GM12878 (cell line): ENCODE measurements around the gene MARF1.

Source experiments
- CEBPB ChIP-seq, 2 experiments: fragments of 150-350 bp in 1 of 2; IDR thresholded peaks; 2 replicates each; pipeline ENCODE4 v1.6.1; 2012 to 2014; ENCODE audit warnings: low read depth in 2 of 2, low read length in 2 of 2, borderline replicate concordance in 1 of 2, inconsistent platforms in 1 of 2
- EP300 ChIP-seq, 2 experiments: fragments of 150-350 bp in 1 of 2; IDR thresholded peaks; 2 replicates each; pipeline ENCODE4 v1.6.1; 2011 to 2012; ENCODE audit warnings: low read depth in 2 of 2, low read length in 2 of 2, borderline replicate concordance in 1 of 2, improper control_type of control experiment in 1 of 2, inconsistent platforms in 1 of 2; ENCODE audit not compliant: control insufficient read depth in 1 of 2
- KAT2A ChIP-seq: conservative IDR thresholded peaks from 2 replicates; pipeline ENCODE4 v1.6.1; 2011; ENCODE audit warnings: low read depth, low read length; ENCODE audit not compliant: control insufficient read depth
- NRF1 ChIP-seq: conservative IDR thresholded peaks from 2 replicates; pipeline ENCODE4 v1.6.1; 2011; ENCODE audit warnings: mild to moderate bottlenecking, low read depth, low read length, improper control_type of control experiment
- POLR2A ChIP-seq: IDR thresholded peaks from 2 replicates; pipeline ENCODE4 v1.6.1; 2011; ENCODE audit warnings: low read depth, mild to moderate bottlenecking, low read length
- RCOR1 ChIP-seq: conservative IDR thresholded peaks from 2 replicates; pipeline ENCODE4 v1.6.1; 2012; ENCODE audit warnings: low read depth, low read length, improper control_type of control experiment
- SREBF1 ChIP-seq: IDR thresholded peaks from 2 replicates; pipeline ENCODE4 v1.6.1; 2012; ENCODE audit warnings: mild to moderate bottlenecking, low read length
- TF ChIP-seq, protein P1 (sequence below), 3 experiments: IDR thresholded peaks in 2 of 3; conservative IDR thresholded peaks in 1 of 3; 2 replicates each; pipeline ENCODE4 v1.5.1; 2011; ENCODE audit warnings: low read depth in 3 of 3, low read length in 3 of 3, mild to moderate bottlenecking in 3 of 3, control low read depth in 2 of 3, moderate library complexity in 2 of 3, inconsistent platforms in 1 of 3, mixed read lengths in 1 of 3; ENCODE audit not compliant: control insufficient read depth in 2 of 3, insufficient read depth in 1 of 3; ENCODE audit errors: extremely low read depth in 1 of 3
- TF ChIP-seq, protein P2 (sequence below): IDR thresholded peaks from 2 replicates; pipeline ENCODE4 v1.6.1; 2012; ENCODE audit warnings: low read depth, low read length, improper control_type of control experiment
- TF ChIP-seq, protein P3 (sequence below): fragments of 450-650 bp; formaldehyde crosslinking; IDR thresholded peaks from 2 replicates; pipeline ENCODE4 v1.4.0; 2022; ENCODE audit warnings: mild to moderate bottlenecking, moderate library complexity

- TF ChIP-seq KAT2A (no peak), SREBF1 (no peak), EP300 (IDR thresholded peaks at IDR 0.05; ENCODE audit: borderline replicate concordance in 1 of 2, control insufficient read depth in 1 of 2, low read depth in 2 of 2, low read length in 2 of 2) (no peak), POLR2A (no peak), CEBPB (IDR thresholded peaks at IDR 0.05; ENCODE audit: borderline replicate concordance in 1 of 2, low read depth in 2 of 2, low read length in 2 of 2) (no peak), NRF1 (no peak), RCOR1 (no peak)
- TF ChIP-seq, protein P1, sequence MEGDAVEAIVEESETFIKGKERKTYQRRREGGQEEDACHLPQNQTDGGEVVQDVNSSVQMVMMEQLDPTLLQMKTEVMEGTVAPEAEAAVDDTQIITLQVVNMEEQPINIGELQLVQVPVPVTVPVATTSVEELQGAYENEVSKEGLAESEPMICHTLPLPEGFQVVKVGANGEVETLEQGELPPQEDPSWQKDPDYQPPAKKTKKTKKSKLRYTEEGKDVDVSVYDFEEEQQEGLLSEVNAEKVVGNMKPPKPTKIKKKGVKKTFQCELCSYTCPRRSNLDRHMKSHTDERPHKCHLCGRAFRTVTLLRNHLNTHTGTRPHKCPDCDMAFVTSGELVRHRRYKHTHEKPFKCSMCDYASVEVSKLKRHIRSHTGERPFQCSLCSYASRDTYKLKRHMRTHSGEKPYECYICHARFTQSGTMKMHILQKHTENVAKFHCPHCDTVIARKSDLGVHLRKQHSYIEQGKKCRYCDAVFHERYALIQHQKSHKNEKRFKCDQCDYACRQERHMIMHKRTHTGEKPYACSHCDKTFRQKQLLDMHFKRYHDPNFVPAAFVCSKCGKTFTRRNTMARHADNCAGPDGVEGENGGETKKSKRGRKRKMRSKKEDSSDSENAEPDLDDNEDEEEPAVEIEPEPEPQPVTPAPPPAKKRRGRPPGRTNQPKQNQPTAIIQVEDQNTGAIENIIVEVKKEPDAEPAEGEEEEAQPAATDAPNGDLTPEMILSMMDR (IDR thresholded peaks at IDR 0.05 in 2 of 3, conservative IDR thresholded peaks at IDR 0.05 in 1 of 3; ENCODE audit: control insufficient read depth in 2 of 3, extremely low read depth in 1 of 3, insufficient read depth in 1 of 3, low read depth in 3 of 3, low read length in 3 of 3), result no peak
- TF ChIP-seq, protein P2, sequence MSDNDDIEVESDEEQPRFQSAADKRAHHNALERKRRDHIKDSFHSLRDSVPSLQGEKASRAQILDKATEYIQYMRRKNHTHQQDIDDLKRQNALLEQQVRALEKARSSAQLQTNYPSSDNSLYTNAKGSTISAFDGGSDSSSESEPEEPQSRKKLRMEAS, result no peak
- TF ChIP-seq, protein P3, sequence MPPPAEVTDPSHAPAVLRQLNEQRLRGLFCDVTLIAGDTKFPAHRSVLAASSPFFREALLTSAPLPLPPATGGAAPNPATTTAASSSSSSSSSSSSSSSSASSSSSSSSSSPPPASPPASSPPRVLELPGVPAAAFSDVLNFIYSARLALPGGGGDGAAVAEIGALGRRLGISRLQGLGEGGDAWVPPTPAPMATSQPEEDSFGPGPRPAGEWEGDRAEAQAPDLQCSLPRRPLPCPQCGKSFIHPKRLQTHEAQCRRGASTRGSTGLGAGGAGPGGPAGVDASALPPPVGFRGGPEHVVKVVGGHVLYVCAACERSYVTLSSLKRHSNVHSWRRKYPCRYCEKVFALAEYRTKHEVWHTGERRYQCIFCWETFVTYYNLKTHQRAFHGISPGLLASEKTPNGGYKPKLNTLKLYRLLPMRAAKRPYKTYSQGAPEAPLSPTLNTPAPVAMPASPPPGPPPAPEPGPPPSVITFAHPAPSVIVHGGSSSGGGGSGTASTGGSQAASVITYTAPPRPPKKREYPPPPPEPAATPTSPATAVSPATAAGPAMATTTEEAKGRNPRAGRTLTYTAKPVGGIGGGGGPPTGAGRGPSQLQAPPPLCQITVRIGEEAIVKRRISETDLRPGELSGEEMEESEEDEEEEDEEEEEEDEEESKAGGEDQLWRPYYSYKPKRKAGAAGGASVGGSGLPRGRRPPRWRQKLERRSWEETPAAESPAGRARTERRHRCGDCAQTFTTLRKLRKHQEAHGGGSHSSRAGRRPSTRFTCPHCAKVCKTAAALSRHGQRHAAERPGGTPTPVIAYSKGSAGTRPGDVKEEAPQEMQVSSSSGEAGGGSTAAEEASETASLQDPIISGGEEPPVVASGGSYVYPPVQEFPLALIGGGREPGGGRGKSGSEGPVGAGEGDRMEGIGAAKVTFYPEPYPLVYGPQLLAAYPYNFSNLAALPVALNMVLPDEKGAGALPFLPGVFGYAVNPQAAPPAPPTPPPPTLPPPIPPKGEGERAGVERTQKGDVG (CRISPR knock-in tag), result no peak
Observed at GRCh38 chr16:15676506-15676905, 33.6 kb upstream of the MARF1 start.
